ENCODE measurements around the gene ADAMTS13. TPM values are rescaled to one million over a fixed set of nuclear protein-coding genes. Genes with fewer than 3 reads are reported as not detected.

Gene ADAMTS13
- total RNA-seq, 3 donors from 2014 or later: 0.60 to 0.91 (median 0.79) TPM

GRCh38 chr9:133485531-133486260 is 63.5 kb downstream of the ADAMTS13 start:
- DNase-seq: no peak
- H3K9me3 Mint-ChIP-seq: no peaks in the 10 kb centered on the region

GRCh38 chr9:133487331-133487725 is 65.2 kb downstream of the ADAMTS13 start:
- Mint-ChIP-seq H3K4me3 (no peak overlapping the region), H3K4me1 (ENCODE audit: low read depth) (peaks cover 6% of the 10 kb centered on the region), H3K36me3 (ENCODE audit: insufficient read depth) (no peaks in the 10 kb centered on the region), H3K27me3 (ENCODE audit: low read depth) (peaks cover 9% of the 10 kb centered on the region), H3K9me3 (no peaks in the 10 kb centered on the region)
- ATAC-seq (no peak), DNase-seq (no peak)

More at GRCh38 chr9:133485531-133486260, 63.5 kb downstream of the ADAMTS13 start:
- Mint-ChIP-seq H3K4me3 (no peak overlapping the region), H3K27me3 (ENCODE audit: low read depth) (peaks cover 9% of the 10 kb centered on the region), H3K4me1 (ENCODE audit: low read depth) (peaks cover 6% of the 10 kb centered on the region), H3K36me3 (ENCODE audit: insufficient read depth) (no peaks in the 10 kb centered on the region)
- ATAC-seq: peak; percentile 49 to 54

GRCh38 chr9:133488686-133489252 is 66.6 kb downstream of the ADAMTS13 start:
- DNase-seq: no peak

GRCh38 chr9:133489253-133490190 is 67.4 kb downstream of the ADAMTS13 start:
- no peak for DNase-seq
- Mint-ChIP-seq H3K4me3 (no peak overlapping the region), H3K36me3 (ENCODE audit: insufficient read depth) (no peaks in the 10 kb centered on the region), H3K9me3 (no peaks in the 10 kb centered on the region), H3K4me1 (ENCODE audit: low read depth) (peaks cover 6% of the 10 kb centered on the region), H3K27me3 (ENCODE audit: low read depth) (peaks cover 9% of the 10 kb centered on the region)
- no peak for ATAC-seq

More at GRCh38 chr9:133488686-133489252, 66.6 kb downstream of the ADAMTS13 start:
- Mint-ChIP-seq H3K27me3 (ENCODE audit: low read depth) (peaks cover 9% of the 10 kb centered on the region), H3K36me3 (ENCODE audit: insufficient read depth) (no peaks in the 10 kb centered on the region), H3K4me3 (no peak overlapping the region), H3K9me3 (no peaks in the 10 kb centered on the region), H3K4me1 (ENCODE audit: low read depth) (peaks cover 6% of the 10 kb centered on the region)
- ATAC-seq: no peak

GRCh38 chr9:133490201-133490681 is 68.1 kb downstream of the ADAMTS13 start:
- Mint-ChIP-seq H3K9me3 (no peaks in the 10 kb centered on the region), H3K36me3 (ENCODE audit: insufficient read depth) (no peaks in the 10 kb centered on the region), H3K4me1 (ENCODE audit: low read depth) (peaks cover 6% of the 10 kb centered on the region), H3K27me3 (ENCODE audit: low read depth) (peaks cover 9% of the 10 kb centered on the region), H3K4me3 (no peak overlapping the region)
- no peak for ATAC-seq
- no peak for DNase-seq

- no peaks in the 10 kb centered on the region for H3K36me3 Mint-ChIP-seq (ENCODE audit: insufficient read depth)
- ATAC-seq (no peak), DNase-seq (no peak)
- peaks cover 9% of the 10 kb centered on the region for H3K27me3 Mint-ChIP-seq (ENCODE audit: low read depth)
- peaks cover 5% of the 10 kb centered on the region for H3K4me1 Mint-ChIP-seq (ENCODE audit: low read depth)
- no peaks in the 10 kb centered on the region for H3K9me3 Mint-ChIP-seq
- H3K4me3 Mint-ChIP-seq: no peak overlapping the region
Observed at GRCh38 chr9:133490865-133491655, 68.9 kb downstream of the ADAMTS13 start.

GRCh38 chr9:133491656-133491925 is 69.4 kb downstream of the ADAMTS13 start:
- no peaks in the 10 kb centered on the region for H3K4me1 Mint-ChIP-seq (ENCODE audit: low read depth)
- ATAC-seq (no peak), DNase-seq (no peak)
- peaks cover 9% of the 10 kb centered on the region for H3K27me3 Mint-ChIP-seq (ENCODE audit: low read depth)
- H3K9me3 Mint-ChIP-seq: no peaks in the 10 kb centered on the region
- no peaks in the 10 kb centered on the region for H3K36me3 Mint-ChIP-seq (ENCODE audit: insufficient read depth)
- H3K4me3 Mint-ChIP-seq: no peak overlapping the region

GRCh38 chr9:133492061-133493021 is 70.2 kb downstream of the ADAMTS13 start:
- Mint-ChIP-seq H3K4me3 (no peak overlapping the region), H3K27me3 (ENCODE audit: low read depth) (peaks cover 9% of the 10 kb centered on the region), H3K36me3 (ENCODE audit: insufficient read depth) (no peaks in the 10 kb centered on the region), H3K4me1 (ENCODE audit: low read depth) (no peaks in the 10 kb centered on the region), H3K9me3 (no peaks in the 10 kb centered on the region)
- DNase-seq: no peak
- ATAC-seq: no peak

- H3K9me3 Mint-ChIP-seq: no peaks in the 10 kb centered on the region
- DNase-seq: no peak
Observed at GRCh38 chr9:133493428-133493827, 71.3 kb downstream of the ADAMTS13 start.

GRCh38 chr9:133493845-133494540 is 71.8 kb downstream of the ADAMTS13 start:
- ATAC-seq (no peak), DNase-seq (no peak)
- no peaks in the 10 kb centered on the region for H3K36me3 Mint-ChIP-seq (ENCODE audit: insufficient read depth)
- peaks cover 15% of the 10 kb centered on the region for H3K27me3 Mint-ChIP-seq (ENCODE audit: low read depth)
- H3K9me3 Mint-ChIP-seq: no peaks in the 10 kb centered on the region
- no peaks in the 10 kb centered on the region for H3K4me1 Mint-ChIP-seq (ENCODE audit: low read depth)
- H3K4me3 Mint-ChIP-seq: no peak overlapping the region

More at GRCh38 chr9:133493428-133493827, 71.3 kb downstream of the ADAMTS13 start:
- no peak for ATAC-seq
- Mint-ChIP-seq H3K4me1 (ENCODE audit: low read depth) (no peaks in the 10 kb centered on the region), H3K27me3 (ENCODE audit: low read depth) (peaks cover 12% of the 10 kb centered on the region), H3K36me3 (ENCODE audit: insufficient read depth) (no peaks in the 10 kb centered on the region), H3K4me3 (no peak overlapping the region)

GRCh38 chr9:133494636-133495326 is 72.6 kb downstream of the ADAMTS13 start:
- Mint-ChIP-seq H3K36me3 (ENCODE audit: insufficient read depth) (no peaks in the 10 kb centered on the region), H3K4me1 (ENCODE audit: low read depth) (no peaks in the 10 kb centered on the region), H3K27me3 (ENCODE audit: low read depth) (peaks cover 9% of the 10 kb centered on the region), H3K4me3 (no peak overlapping the region), H3K9me3 (no peaks in the 10 kb centered on the region)
- DNase-seq: no peak
- ATAC-seq: no peak

Data from activated T-cell treated with anti-CD3 and anti-CD28 coated beads, Interleukin-2, amount 50 U/mL, for 4 hours (primary cell).